ENCODE results near the gene CLEC3A. TPM values are rescaled to one million over a fixed set of nuclear protein-coding genes. Genes with fewer than 3 reads are reported as not detected.
"Not testable (repeated sequence)": the region's sequence is repeated elsewhere in the genome, so short reads cannot be mapped to it uniquely, and the experiment has no call there.

Gene CLEC3A
- total RNA-seq, 1 experiment from 2014 or later: not detected

- DNase-seq (ENCODE audit: low spot score): no peak
Observed at GRCh38 chr16:78028018-78028417, 5.7 kb downstream of the CLEC3A start.

GRCh38 chr16:78034530-78034929 is 12.2 kb downstream of the CLEC3A start:
- no peak for DNase-seq (ENCODE audit: low spot score)

- no peak for DNase-seq (ENCODE audit: low spot score)
Observed at GRCh38 chr16:78035012-78035411, 12.7 kb downstream of the CLEC3A start.

- DNase-seq (ENCODE audit: low spot score): no peak
Observed at GRCh38 chr16:78040396-78040795, 18.0 kb downstream of the CLEC3A start.

GRCh38 chr16:78045865-78046581 is 23.7 kb downstream of the CLEC3A start:
- peak; percentile 18 for DNase-seq (ENCODE audit: low spot score)

- DNase-seq (ENCODE audit: low spot score): no peak
Observed at GRCh38 chr16:78048319-78048718, 26.0 kb downstream of the CLEC3A start.

- DNase-seq (ENCODE audit: low spot score): no peak
Observed at GRCh38 chr16:78050734-78051400, 28.5 kb downstream of the CLEC3A start.

- DNase-seq (ENCODE audit: low spot score): no peak
Observed at GRCh38 chr16:78057803-78058564, 35.6 kb downstream of the CLEC3A start.

- not testable (repeated sequence) for DNase-seq (ENCODE audit: low spot score)
Observed at GRCh38 chr16:78059806-78060205, 37.5 kb downstream of the CLEC3A start.

- DNase-seq (ENCODE audit: low spot score): no peak
Observed at GRCh38 chr16:78060295-78060694, 37.9 kb downstream of the CLEC3A start.

- DNase-seq (ENCODE audit: low spot score): no peak
Observed at GRCh38 chr16:78060809-78061208, 38.5 kb downstream of the CLEC3A start.

GRCh38 chr16:78065319-78065718 is 43.0 kb downstream of the CLEC3A start:
- peak; percentile 3 for DNase-seq (ENCODE audit: low spot score)

- DNase-seq (ENCODE audit: low spot score): no peak
Observed at GRCh38 chr16:78069913-78070312, 47.6 kb downstream of the CLEC3A start.

GRCh38 chr16:78072275-78072674 is 49.9 kb downstream of the CLEC3A start:
- DNase-seq (ENCODE audit: low spot score): no peak

GRCh38 chr16:78075800-78076199 is 53.5 kb downstream of the CLEC3A start:
- no peak for DNase-seq (ENCODE audit: low spot score)

- no peak for DNase-seq (ENCODE audit: low spot score)
Observed at GRCh38 chr16:78081341-78081740, 59.0 kb downstream of the CLEC3A start.

Other genes starting within 250 kb of the CLEC3A start
- gene VAT1L, start 234.0 kb upstream of the CLEC3A start, total RNA-seq (2014; rRNA removed; shearing (Covaris generic)): not detected in 2 replicates
- gene WWOX, start 77.1 kb downstream of the CLEC3A start, total RNA-seq (2014; rRNA removed; shearing (Covaris generic)): 26.1 and 29.6 TPM in 2 replicates